ENCODE measurements around the gene DNAJC3. TPM values are rescaled to one million over a fixed set of nuclear protein-coding genes. Genes with fewer than 3 reads are reported as not detected.

The DNAJC3 gene
- 10 to 100 TPM; 21.5 to 22.4 TPM for total RNA-seq

GRCh38 chr13:95676762-95677563 is at the start of gene DNAJC3:
Gene DNAJC3, plus strand, starts transcription at chr13:95677139. Its CDS starts 117 bp downstream, at chr13:95677256.
- ChIA-PET POLR2A (interaction anchor here (0.9 to 1.3 kb wide), 3 partner anchors 9 to 16 kb away, joined by 3 to 10 read pairs (median 4); no protein-coding TSS in a partner anchor), CTCF (interaction anchor here (0.7 kb wide), 1 partner anchor 25 kb away, joined by 3 read pairs; no protein-coding TSS in a partner anchor)

GRCh38 chr13:95627590-95627989 is 49.3 kb upstream of the DNAJC3 start:
- ChIA-PET POLR2A (no interaction called here), CTCF (no interaction called here)

- CTCF ChIA-PET: no interaction called here
Measured at GRCh38 chr13:95628488-95628887, 48.5 kb upstream of the DNAJC3 start.

GRCh38 chr13:95629071-95629470 is 47.9 kb upstream of the DNAJC3 start:
- ChIA-PET POLR2A (no interaction called here), CTCF (no interaction called here)

More at GRCh38 chr13:95628488-95628887, 48.5 kb upstream of the DNAJC3 start:
- POLR2A ChIA-PET: no interaction called here

GRCh38 chr13:95630593-95630992 is 46.3 kb upstream of the DNAJC3 start:
- POLR2A ChIA-PET: no interaction called here
- CTCF ChIA-PET: no interaction called here

- CTCF ChIA-PET: no interaction called here
Measured at GRCh38 chr13:95636853-95637252, 40.1 kb upstream of the DNAJC3 start.

GRCh38 chr13:95641291-95642027 is 35.5 kb upstream of the DNAJC3 start:
- ChIA-PET CTCF (no interaction called here), POLR2A (no interaction called here)

More at GRCh38 chr13:95636853-95637252, 40.1 kb upstream of the DNAJC3 start:
- POLR2A ChIA-PET: no interaction called here

- CTCF ChIA-PET: no interaction called here
- POLR2A ChIA-PET: no interaction called here
Measured at GRCh38 chr13:95642028-95642621, 34.8 kb upstream of the DNAJC3 start.

- CTCF ChIA-PET: no interaction called here
- POLR2A ChIA-PET: no interaction called here
Measured at GRCh38 chr13:95642999-95643398, 33.9 kb upstream of the DNAJC3 start.

- CTCF ChIA-PET: no interaction called here
- POLR2A ChIA-PET: no interaction called here
Measured at GRCh38 chr13:95643571-95643935, 33.4 kb upstream of the DNAJC3 start.

- CTCF ChIA-PET: no interaction called here
Measured at GRCh38 chr13:95643936-95644598, 32.9 kb upstream of the DNAJC3 start.

GRCh38 chr13:95644601-95645052 is 32.3 kb upstream of the DNAJC3 start, which contains the start of gene DZIP1:
Gene DZIP1, minus strand, starts transcription at chr13:95644706. Its CDS starts 2,677 bp downstream, at chr13:95642029.
- CTCF ChIA-PET: no interaction called here
- POLR2A ChIA-PET: no interaction called here

More at GRCh38 chr13:95643936-95644598, 32.9 kb upstream of the DNAJC3 start:
- POLR2A ChIA-PET: no interaction called here

GRCh38 chr13:95647321-95647720 is 29.6 kb upstream of the DNAJC3 start:
- ChIA-PET POLR2A (no interaction called here), CTCF (no interaction called here)

GRCh38 chr13:95650696-95651095 is 26.2 kb upstream of the DNAJC3 start:
- ChIA-PET CTCF (no interaction called here), POLR2A (no interaction called here)

GRCh38 chr13:95652244-95652764 is 24.6 kb upstream of the DNAJC3 start:
- ChIA-PET POLR2A (no interaction called here), CTCF (interaction anchor here (0.7 kb wide), 1 partner anchor 24 kb away, joined by 3 read pairs; the partner anchor contains the start of gene DNAJC3)

- POLR2A ChIA-PET: no interaction called here
- CTCF ChIA-PET: interaction anchor here (0.7 kb wide), 1 partner anchor 24 kb away, joined by 3 read pairs; the partner anchor contains the start of gene DNAJC3
Measured at GRCh38 chr13:95652821-95653220, 24.1 kb upstream of the DNAJC3 start.

- POLR2A ChIA-PET: no interaction called here
- CTCF ChIA-PET: no interaction called here
Measured at GRCh38 chr13:95656386-95657015, 20.4 kb upstream of the DNAJC3 start.

- ChIA-PET POLR2A (no interaction called here), CTCF (no interaction called here)
Measured at GRCh38 chr13:95659500-95659899, 17.4 kb upstream of the DNAJC3 start.

- CTCF ChIA-PET: interaction anchor here (0.6 to 0.7 kb wide), 4 partner anchors 174 to 1112 kb away, joined by 3 to 4 read pairs (median 3); no protein-coding TSS in a partner anchor
- POLR2A ChIA-PET: interaction anchor here (1.8 kb wide), 1 partner anchor 15 kb away, joined by 10 read pairs; the partner anchor contains the start of gene DNAJC3
Measured at GRCh38 chr13:95660981-95661581, 15.9 kb upstream of the DNAJC3 start.
